CD4-positive, alpha-beta T cell treated with Interleukin-2 at 100 ng/mL for 4 hours (primary cell): ENCODE measurements around the gene LOXL4.

Source experiments
- DNase-seq: peaks from one replicate; pipeline ENCODE4 v3.0.0-alpha.2; 2020; ENCODE audit warnings: low spot score

LOXL4 gene

GRCh38 chr10:98267894-98268693, at the start of gene LOXL4:
Gene LOXL4 (minus strand): TSS chr10:98268194. CDS start chr10:98263019, 5,175 bp downstream.
- no peak for DNase-seq

GRCh38 chr10:98316661-98317060, 48.7 kb upstream of the LOXL4 start:
- no peak for DNase-seq

GRCh38 chr10:98316170-98316569, 48.2 kb upstream of the LOXL4 start:
- no peak for DNase-seq

GRCh38 chr10:98314532-98315284, 46.7 kb upstream of the LOXL4 start:
- DNase-seq, result no peak

GRCh38 chr10:98313598-98313997, 45.6 kb upstream of the LOXL4 start:
- DNase-seq, result no peak

- DNase-seq, result no peak
These were observed 44.8 kb upstream of the LOXL4 start for GRCh38 chr10:98312822-98313221.

- DNase-seq, result no peak
These were observed 44.4 kb upstream of the LOXL4 start for GRCh38 chr10:98312349-98312748.

- no peak for DNase-seq
These were observed 42.7 kb upstream of the LOXL4 start for GRCh38 chr10:98310701-98311100.

GRCh38 chr10:98309366-98310355, 41.7 kb upstream of the LOXL4 start:
- DNase-seq, result no peak

- no peak for DNase-seq
These were observed 40.8 kb upstream of the LOXL4 start for GRCh38 chr10:98308669-98309365.

GRCh38 chr10:98307916-98308541, 40.0 kb upstream of the LOXL4 start:
- DNase-seq, result no peak

GRCh38 chr10:98306501-98306900, 38.5 kb upstream of the LOXL4 start:
- DNase-seq, result no peak

GRCh38 chr10:98303569-98303968, 35.6 kb upstream of the LOXL4 start:
- DNase-seq, result no peak

- DNase-seq, result no peak
These were observed 34.9 kb upstream of the LOXL4 start for GRCh38 chr10:98302741-98303365.

- DNase-seq, result no peak
These were observed 33.8 kb upstream of the LOXL4 start for GRCh38 chr10:98301664-98302319.

- no peak for DNase-seq
These were observed 32.7 kb upstream of the LOXL4 start for GRCh38 chr10:98300526-98301229.

GRCh38 chr10:98299341-98299740, 31.3 kb upstream of the LOXL4 start:
- no peak for DNase-seq

- DNase-seq, result no peak
These were observed 28.5 kb upstream of the LOXL4 start for GRCh38 chr10:98296524-98296923.

GRCh38 chr10:98295907-98296306, 27.9 kb upstream of the LOXL4 start:
- no peak for DNase-seq
